G401.6 (cell line): ENCODE results near the gene MAGI3.
"Not testable (repeated sequence)": the region's sequence is repeated elsewhere in the genome, so short reads cannot be mapped to it uniquely, and the experiment has no call there.

Source experiments
- FAIRE-seq: peaks from 2 replicates; lab custom pipeline; 2012; peaks lifted over from hg19 to GRCh38; lab: Jason Lieb, UNC

MAGI3 gene

DNA sequence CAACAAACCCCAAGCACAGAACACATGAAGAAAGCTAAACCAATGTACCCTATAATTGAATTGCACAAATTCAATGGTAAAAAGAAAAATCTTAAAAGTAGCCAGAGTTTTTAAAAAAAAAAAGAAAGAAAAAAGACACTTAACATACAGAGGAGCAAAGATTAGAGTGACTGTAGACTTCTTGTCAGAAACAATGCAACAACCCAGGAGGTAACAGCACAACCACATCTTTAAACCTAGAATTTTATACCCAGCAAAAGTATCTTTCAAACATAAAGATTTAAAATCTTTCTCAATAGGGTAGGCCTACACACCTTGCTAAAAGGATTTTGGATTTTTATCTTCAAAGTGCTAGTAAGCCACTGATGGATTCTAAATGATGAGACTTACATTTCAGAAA, 304.6 kb downstream of the MAGI3 start:
- no peak for FAIRE-seq

DNA sequence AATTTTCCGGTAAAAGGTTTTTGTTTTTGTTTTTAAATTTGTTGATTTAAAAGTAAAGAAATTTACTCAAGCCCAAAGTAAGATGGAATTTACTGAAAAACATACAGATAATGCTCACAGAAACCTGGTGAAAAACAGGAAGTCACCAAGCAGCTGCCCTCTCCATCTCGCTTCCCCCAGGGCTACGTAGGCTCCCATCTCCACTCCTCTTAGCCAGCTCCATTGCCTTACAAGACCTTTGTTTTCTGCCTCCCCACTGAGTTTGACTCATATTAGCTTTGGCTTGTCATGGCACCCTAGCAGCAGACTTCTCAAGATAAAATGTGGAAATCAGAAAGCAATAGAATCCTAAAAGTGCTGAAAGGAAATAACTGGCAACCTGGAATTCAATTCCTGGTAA, 311.1 kb downstream of the MAGI3 start:
- no peak for FAIRE-seq

DNA sequence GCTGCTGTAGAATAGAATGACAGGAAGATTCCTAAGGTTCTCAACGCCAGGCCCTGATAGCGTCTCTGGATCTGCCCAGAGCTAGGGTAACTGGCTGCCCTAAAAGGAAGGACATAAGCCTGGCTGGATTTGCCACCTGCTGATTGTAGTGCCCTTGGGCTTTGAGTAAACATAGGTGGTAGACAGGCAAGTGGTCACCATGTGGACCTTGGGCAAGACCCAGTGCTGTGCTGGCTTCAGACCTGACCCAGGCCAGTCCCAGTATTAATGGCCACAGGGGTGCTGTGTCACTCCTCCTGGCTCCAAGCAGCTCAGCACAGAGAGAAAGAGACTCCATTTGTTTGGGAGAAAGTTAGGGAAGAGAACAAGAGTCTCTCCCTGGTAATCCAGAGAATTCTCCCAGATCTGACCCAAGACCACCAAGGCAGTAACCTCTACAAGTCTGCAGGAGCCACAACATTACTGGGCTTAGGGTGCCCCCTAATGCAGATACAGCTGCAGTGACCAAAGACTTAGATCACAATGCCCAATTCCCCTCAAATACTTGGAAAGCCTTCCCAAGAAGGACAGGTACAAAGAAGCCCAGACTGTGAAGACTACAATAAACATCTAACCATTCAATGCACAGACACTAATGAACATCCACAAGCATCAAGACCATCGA, 324.4 kb downstream of the MAGI3 start:
- FAIRE-seq: no peak

DNA sequence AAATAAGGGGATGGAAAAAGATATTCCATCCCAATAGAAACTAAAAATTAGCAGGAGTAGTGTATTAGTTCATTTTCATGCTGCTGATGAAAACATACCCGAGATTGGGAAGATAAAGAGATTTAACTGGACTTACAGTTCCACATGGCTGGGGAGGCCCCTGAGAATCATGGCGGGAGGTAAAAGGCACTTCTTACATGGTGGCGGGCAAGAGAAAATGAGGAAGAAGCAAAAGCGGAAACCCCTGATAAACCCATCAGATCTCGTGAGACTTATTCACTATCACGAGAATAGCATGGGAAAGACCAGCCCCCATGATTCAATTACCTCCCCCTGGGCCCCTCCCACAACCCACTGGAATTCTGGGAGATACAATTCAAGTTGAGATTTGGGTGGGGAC, 327.2 kb downstream of the MAGI3 start:
- FAIRE-seq: not testable (repeated sequence)

DNA sequence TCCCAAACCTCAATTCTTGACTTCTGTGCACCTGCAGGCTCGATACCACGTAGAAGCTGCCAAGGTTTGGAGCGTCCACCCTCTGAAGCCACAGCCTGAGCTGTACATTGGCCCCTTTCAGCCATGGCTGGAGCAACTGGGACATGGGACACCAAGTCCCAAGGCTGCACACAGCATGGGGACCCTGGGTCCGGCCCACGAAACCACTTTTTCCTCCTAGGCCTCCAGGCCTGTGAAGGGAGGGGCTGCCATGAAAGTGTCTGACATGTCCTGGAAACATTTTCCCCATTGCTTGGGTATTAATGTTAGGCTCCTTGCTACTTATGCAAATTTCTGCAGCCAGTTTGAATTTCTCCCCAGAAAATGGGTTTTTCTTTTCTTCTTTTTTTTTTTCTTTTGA, 328.3 kb downstream of the MAGI3 start:
- FAIRE-seq: not testable (repeated sequence)

DNA sequence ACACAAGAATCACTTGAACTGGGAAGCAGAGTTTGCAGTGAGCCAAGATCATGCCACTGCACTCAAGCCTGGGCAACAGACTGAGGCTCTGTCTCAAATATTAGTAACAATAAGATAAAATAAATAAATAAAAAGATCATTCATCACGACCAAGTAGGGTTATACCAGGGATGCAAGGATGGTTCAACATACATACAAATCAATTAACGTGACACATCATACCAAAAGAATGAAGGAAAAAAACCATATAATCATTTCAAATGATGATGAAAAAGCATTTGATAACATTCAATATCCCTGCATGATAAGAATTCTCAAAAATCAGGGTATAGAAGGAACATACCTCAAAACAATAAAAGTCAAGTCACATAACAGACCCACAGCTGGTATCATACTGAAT, 330.7 kb downstream of the MAGI3 start:
- FAIRE-seq: no peak

DNA sequence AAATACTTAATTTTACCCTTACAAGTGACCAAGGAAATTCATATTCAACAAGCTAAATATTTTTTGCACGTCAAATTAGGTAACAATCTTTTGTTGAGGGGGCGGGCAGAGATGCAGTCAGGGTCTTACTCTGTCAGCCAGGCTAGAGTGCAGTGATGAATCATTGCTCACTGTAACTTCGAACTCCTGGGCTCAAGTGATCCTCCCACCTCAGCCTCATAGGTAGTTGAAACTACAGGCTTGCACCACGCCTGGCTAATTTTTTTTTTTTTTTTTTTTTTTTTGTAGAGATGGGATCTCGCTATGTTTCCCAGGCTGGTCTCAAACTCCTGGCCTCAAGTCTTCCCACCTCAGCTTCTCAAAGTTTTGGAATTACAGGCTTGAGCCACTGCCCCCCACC, 342.5 kb downstream of the MAGI3 start:
- no peak for FAIRE-seq

DNA sequence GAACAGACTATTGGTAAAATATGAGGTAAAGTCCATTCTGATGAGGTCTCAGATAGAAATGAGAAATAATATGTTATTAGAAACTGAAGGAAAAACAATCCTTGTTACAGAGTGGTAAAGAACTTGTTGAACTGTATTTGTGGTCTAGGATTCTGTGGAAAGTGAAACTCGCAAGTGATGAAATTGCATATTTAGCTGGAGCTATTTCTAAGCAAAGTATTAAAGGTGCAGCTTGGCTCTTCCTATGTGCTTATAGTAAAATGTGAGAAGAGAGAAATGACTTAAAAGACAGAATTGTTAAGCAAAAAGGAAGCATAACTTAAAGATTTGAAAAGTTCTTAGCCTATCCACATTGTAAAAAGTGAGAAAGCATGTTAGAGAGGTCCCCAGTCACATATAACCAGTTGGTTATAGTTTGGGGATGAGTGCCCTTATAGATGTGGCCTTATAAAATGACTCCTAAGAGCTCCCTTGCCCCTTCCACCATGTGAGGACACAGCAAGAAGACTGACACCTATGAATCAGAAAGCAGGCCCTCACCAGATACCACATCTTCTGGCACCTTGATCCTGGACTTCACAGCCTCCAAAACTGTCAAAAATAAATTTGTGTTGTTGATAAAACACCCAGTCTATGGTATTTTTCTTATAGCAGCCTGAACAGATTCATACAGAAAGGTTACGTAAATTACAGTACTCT, 344.2 kb downstream of the MAGI3 start:
- FAIRE-seq: no peak
